Fibroblast of lung (primary cell): ENCODE results near the gene SAMD11. TPM values are rescaled to one million over a fixed set of nuclear protein-coding genes. Genes with fewer than 3 reads are reported as not detected.

Experiments used
- DNase-seq, 2 donors: peaks; one replicate each; pipeline versions ENCODE4 v3.0.0 to v3.0.0-alpha.2; 2010; ENCODE audit warnings: low read depth in 2 of 2
- H2AFZ ChIP-seq: 2 replicates; pipeline ENCODE4 v1.5.1; 2012; ENCODE audit warnings: low read length, control low read depth, inconsistent platforms
- H3K27ac ChIP-seq: 2 replicates; pipeline ENCODE4 v1.5.1; 2011; ENCODE audit warnings: low read length, control low read depth; ENCODE audit not compliant: insufficient read depth
- H3K27me3 ChIP-seq: 2 replicates; pipeline ENCODE4 v1.5.1; 2011; ENCODE audit warnings: mild to moderate bottlenecking, low read length; ENCODE audit not compliant: control insufficient read depth, insufficient read depth
- H3K36me3 ChIP-seq: 2 replicates; pipeline ENCODE4 v1.5.1; 2011; ENCODE audit warnings: low read length; ENCODE audit not compliant: control insufficient read depth, insufficient read depth
- H3K4me1 ChIP-seq: 2 replicates; pipeline ENCODE4 v1.5.1; 2011; ENCODE audit warnings: low read length; ENCODE audit not compliant: control insufficient read depth, insufficient read depth; ENCODE audit errors: extremely low read depth
- H3K4me2 ChIP-seq: 2 replicates; pipeline ENCODE4 v1.5.1; 2011; ENCODE audit warnings: low read length, control low read depth; ENCODE audit not compliant: insufficient read depth; ENCODE audit errors: extremely low read depth
- H3K4me3 ChIP-seq, 4 experiments: fragments of 200-600 bp in 1 of 4; sonication (generic) in 1 of 4; replicated peaks in 1 of 4; 2 replicates each; pipeline ENCODE4 v1.5.1; 2011 to 2016; ENCODE audit warnings: low read length in 4 of 4, low read depth in 3 of 4, mild to moderate bottlenecking in 3 of 4, control low read depth in 2 of 4, inconsistent platforms in 1 of 4, mixed read lengths in 1 of 4; ENCODE audit not compliant: insufficient read depth in 1 of 4; ENCODE audit errors: control extremely low read depth in 1 of 4
- H3K79me2 ChIP-seq: 2 replicates; pipeline ENCODE4 v1.5.1; 2012; ENCODE audit warnings: mild to moderate bottlenecking, low read length, inconsistent platforms; ENCODE audit not compliant: control insufficient read depth, insufficient read depth
- H3K9ac ChIP-seq: 2 replicates; pipeline ENCODE4 v1.5.1; 2011; ENCODE audit warnings: mild to moderate bottlenecking, low read length, control low read depth; ENCODE audit not compliant: insufficient read depth
- H3K9me3 ChIP-seq: 2 replicates; pipeline ENCODE4 v1.5.1; 2012; ENCODE audit warnings: low read depth, low read length; ENCODE audit not compliant: control insufficient read depth, insufficient read depth
- H4K20me1 ChIP-seq: 2 replicates; pipeline ENCODE4 v1.5.1; 2011; ENCODE audit warnings: low read length; ENCODE audit not compliant: control insufficient read depth, insufficient read depth; ENCODE audit errors: extremely low read depth
- EZH2 ChIP-seq: IDR thresholded peaks from 2 replicates; pipeline ENCODE4 v1.5.1; 2012; ENCODE audit warnings: low read length, control low read depth, mild to moderate bottlenecking; ENCODE audit errors: missing control alignments
- polyA plus RNA-seq, 2 donors: library from polyadenylated mRNA; depleted of rRNA in 1 of 2; stranded (reverse) in 1 of 2; unstranded in 1 of 2; fragments of >200 nt; gene quantifications; 2 replicates each; pipeline ENCODE4 v1.2.1, GENCODE V29; 2011 to 2012; ENCODE audit warnings: missing spikeins in 1 of 2
- total RNA-seq: library from RNA; depleted of rRNA; stranded (reverse); fragments of >200 nt; gene quantifications from 2 replicates; pipeline ENCODE4 v1.2.1, GENCODE V29; 2014
- TF ChIP-seq, protein P1 (sequence below), 2 donors: IDR thresholded peaks in 1 of 2; conservative IDR thresholded peaks in 1 of 2; 1 replicate in 1 of 2; 2 replicates in 1 of 2; pipeline ENCODE4 v1.5.1; 2011 to 2012; ENCODE audit warnings: low read length in 2 of 2, control low read depth in 1 of 2, inconsistent platforms in 1 of 2, low read depth in 1 of 2, mild to moderate bottlenecking in 1 of 2

Gene SAMD11
- total and polyA plus RNA-seq, 2 donors (not counting 1 experiment from before 2014, with no cell fraction given): 0.40 to 3.8 TPM

GRCh38 chr1:938088-938683, 14.5 kb downstream of the SAMD11 start:
- H3K27ac ChIP-seq: no peak overlapping the region
- TF ChIP-seq, protein P1, sequence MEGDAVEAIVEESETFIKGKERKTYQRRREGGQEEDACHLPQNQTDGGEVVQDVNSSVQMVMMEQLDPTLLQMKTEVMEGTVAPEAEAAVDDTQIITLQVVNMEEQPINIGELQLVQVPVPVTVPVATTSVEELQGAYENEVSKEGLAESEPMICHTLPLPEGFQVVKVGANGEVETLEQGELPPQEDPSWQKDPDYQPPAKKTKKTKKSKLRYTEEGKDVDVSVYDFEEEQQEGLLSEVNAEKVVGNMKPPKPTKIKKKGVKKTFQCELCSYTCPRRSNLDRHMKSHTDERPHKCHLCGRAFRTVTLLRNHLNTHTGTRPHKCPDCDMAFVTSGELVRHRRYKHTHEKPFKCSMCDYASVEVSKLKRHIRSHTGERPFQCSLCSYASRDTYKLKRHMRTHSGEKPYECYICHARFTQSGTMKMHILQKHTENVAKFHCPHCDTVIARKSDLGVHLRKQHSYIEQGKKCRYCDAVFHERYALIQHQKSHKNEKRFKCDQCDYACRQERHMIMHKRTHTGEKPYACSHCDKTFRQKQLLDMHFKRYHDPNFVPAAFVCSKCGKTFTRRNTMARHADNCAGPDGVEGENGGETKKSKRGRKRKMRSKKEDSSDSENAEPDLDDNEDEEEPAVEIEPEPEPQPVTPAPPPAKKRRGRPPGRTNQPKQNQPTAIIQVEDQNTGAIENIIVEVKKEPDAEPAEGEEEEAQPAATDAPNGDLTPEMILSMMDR (conservative IDR thresholded peaks at IDR 0.05 in 1 of 2, IDR thresholded peaks at IDR 0.05 in 1 of 2; ENCODE audit: low read depth in 1 of 2, low read length in 2 of 2): peak; percentile 37 to 56
- no peak for TF ChIP-seq EZH2
- no peak overlapping the region for H2AFZ ChIP-seq
- no peak overlapping the region for H3K9ac ChIP-seq
- H3K79me2 ChIP-seq: no peaks in the 10 kb centered on the region
- DNase-seq: peak in 1 of 2 donors; percentile 58
- H3K36me3 ChIP-seq: no peaks in the 10 kb centered on the region
- H3K4me2 ChIP-seq: no peak overlapping the region
- H3K9me3 ChIP-seq: no peaks in the 10 kb centered on the region
- peaks cover 6% of the 10 kb centered on the region for H3K27me3 ChIP-seq
- H4K20me1 ChIP-seq: no peaks in the 10 kb centered on the region
- no peak overlapping the region for H3K4me3 ChIP-seq
- H3K4me1 ChIP-seq: peaks cover 14% of the 10 kb centered on the region

DNA sequence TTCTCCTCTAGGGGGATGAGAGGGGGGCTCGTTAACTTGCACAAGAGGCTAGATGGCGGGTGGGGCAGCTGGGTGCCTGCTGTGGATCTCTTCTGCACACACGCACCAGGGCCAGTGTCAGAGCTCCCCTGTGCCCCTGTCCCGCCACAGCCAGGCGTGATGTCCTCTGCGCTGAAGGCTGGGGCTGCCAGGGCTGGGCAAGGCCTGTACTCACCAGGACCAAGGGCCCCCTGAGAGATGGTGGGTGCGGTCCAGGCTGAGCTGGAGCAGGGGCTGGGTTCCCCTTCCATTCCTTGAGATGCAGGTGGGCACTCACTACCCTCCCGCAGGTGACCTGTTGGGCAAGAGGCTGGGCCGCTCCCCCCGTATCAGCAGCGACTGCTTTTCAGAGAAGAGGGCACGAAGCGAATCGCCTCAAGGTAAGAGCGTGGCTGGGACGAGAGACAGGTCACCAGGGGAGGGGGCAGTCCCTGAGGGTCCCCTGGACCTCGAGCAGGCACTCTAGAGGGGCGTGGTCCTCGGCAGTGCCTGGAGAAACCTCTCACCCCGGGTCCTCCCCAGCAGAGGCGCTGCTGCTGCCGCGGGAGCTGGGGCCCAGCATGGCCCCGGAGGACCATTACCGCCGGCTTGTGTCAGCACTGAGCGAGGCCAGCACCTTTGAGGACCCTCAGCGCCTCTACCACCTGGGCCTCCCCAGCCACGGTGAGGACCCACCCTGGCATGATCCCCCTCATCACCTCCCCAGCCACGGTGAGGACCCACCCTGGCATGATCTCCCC, 15.2 kb downstream of the SAMD11 start:
- H3K9me3 ChIP-seq: no peaks in the 10 kb centered on the region
- H3K4me2 ChIP-seq: no peak overlapping the region
- TF ChIP-seq, protein P1 (conservative IDR thresholded peaks at IDR 0.05 in 1 of 2, IDR thresholded peaks at IDR 0.05 in 1 of 2; ENCODE audit: low read depth in 1 of 2, low read length in 2 of 2): no peak
- TF ChIP-seq EZH2: no peak
- H3K36me3 ChIP-seq: no peaks in the 10 kb centered on the region
- peaks cover 18% of the 10 kb centered on the region for H3K4me1 ChIP-seq
- H3K27ac ChIP-seq: no peak overlapping the region
- no peaks in the 10 kb centered on the region for H4K20me1 ChIP-seq
- H3K9ac ChIP-seq: no peak overlapping the region
- DNase-seq: no peak
- H3K79me2 ChIP-seq: no peaks in the 10 kb centered on the region
- H3K27me3 ChIP-seq: peaks cover 6% of the 10 kb centered on the region
- H3K4me3 ChIP-seq: no peak overlapping the region
- no peak overlapping the region for H2AFZ ChIP-seq

GRCh38 chr1:939511-940106, 15.9 kb downstream of the SAMD11 start:
- Histone ChIP-seq H3K9ac (no peak overlapping the region), H3K27ac (no peak overlapping the region), H3K79me2 (no peaks in the 10 kb centered on the region), H3K4me1 (peaks cover 19% of the 10 kb centered on the region), H3K36me3 (no peaks in the 10 kb centered on the region), H4K20me1 (no peaks in the 10 kb centered on the region), H3K4me3 (no peak overlapping the region), H3K4me2 (peak overlapping the region; percentile 13), H3K27me3 (peaks cover 6% of the 10 kb centered on the region), H3K9me3 (no peaks in the 10 kb centered on the region), H2AFZ (no peak overlapping the region)
- no peak for DNase-seq
- TF ChIP-seq, protein P1 (conservative IDR thresholded peaks at IDR 0.05 in 1 of 2, IDR thresholded peaks at IDR 0.05 in 1 of 2; ENCODE audit: low read depth in 1 of 2, low read length in 2 of 2): no peak
- TF ChIP-seq EZH2: no peak
